Spleen (tissue), 11 donors: ENCODE measurements around the gene TM4SF4. TPM values are rescaled to one million over a fixed set of nuclear protein-coding genes. Genes with fewer than 3 reads are reported as not detected.

Experiments used
- DNase-seq: peaks from one replicate; pipeline ENCODE4 v3.0.0-alpha.2; 2020
- H3K27ac ChIP-seq, 8 donors: fragments of 200-600 bp; sonication (generic) in 7 of 8; 1 replicate in 4 of 8; 2 replicates in 4 of 8; pipeline versions ENCODE4 v1.5.0 to v1.8.0; 2016 to 2021; ENCODE audit warnings: inconsistent platforms in 4 of 8, mild to moderate bottlenecking in 4 of 8, moderate library complexity in 1 of 8
- H3K27me3 ChIP-seq, 7 donors: fragments of 200-600 bp; sonication (generic) in 6 of 7; replicated peaks in 1 of 7; 1 replicate in 4 of 7; 2 replicates in 3 of 7; pipeline versions ENCODE4 v1.5.0 to v1.8.0; 2016 to 2021; ENCODE audit warnings: inconsistent platforms in 3 of 7, mild to moderate bottlenecking in 1 of 7
- H3K36me3 ChIP-seq, 6 donors: fragments of 200-600 bp; sonication (generic) in 5 of 6; 1 replicate in 4 of 6; 2 replicates in 2 of 6; pipeline versions ENCODE4 v1.5.0 to v1.8.0; 2016 to 2021; ENCODE audit warnings: inconsistent platforms in 2 of 6
- H3K4me1 ChIP-seq, 6 donors: fragments of 200-600 bp; sonication (generic) in 5 of 6; 1 replicate in 3 of 6; 2 replicates in 3 of 6; pipeline versions ENCODE4 v1.5.0 to v1.8.0; 2016 to 2021; ENCODE audit warnings: inconsistent platforms in 3 of 6
- H3K4me3 ChIP-seq, 8 donors: fragments of 200-600 bp; sonication (generic) in 7 of 8; 1 replicate in 4 of 8; 2 replicates in 4 of 8; pipeline versions ENCODE4 v1.5.0 to v1.8.0; 2016 to 2021; ENCODE audit warnings: inconsistent platforms in 4 of 8, mild to moderate bottlenecking in 4 of 8, moderate library complexity in 2 of 8
- H3K9me3 ChIP-seq, 8 donors: fragments of 200-600 bp; sonication (generic) in 7 of 8; 1 replicate in 4 of 8; 2 replicates in 4 of 8; pipeline versions ENCODE4 v1.5.0 to v1.8.0; 2016 to 2021; ENCODE audit warnings: inconsistent platforms in 4 of 8
- POLR2A ChIP-seq, 3 donors: fragments of 450-650 bp; IDR thresholded peaks; one replicate each; pipeline ENCODE4 v1.5.1; 2017; ENCODE audit warnings: antibody characterized with exemption in 3 of 3, mild to moderate bottlenecking in 1 of 3
- POLR2AphosphoS5 ChIP-seq, 3 donors: sonication (generic); formaldehyde crosslinking; IDR thresholded peaks; one replicate each; pipeline ENCODE4 v1.5.1; 2017; ENCODE audit warnings: antibody characterized with exemption in 3 of 3
- WGBS, 5 donors: extraction: QIAGEN DNeasy Blood & Tissue Kit in 3 of 5; methylation state at CpG; one replicate each; pipeline versions ENCODE4 v1.1.5 to v1.1.7; 2013 to 2018; 5-methylcytosine and 5-hydroxymethylcytosine counted together
- intact Hi-C: fragments of 100-400 bp; cut with DNase I; formaldehyde crosslinking; loops from one replicate; pipeline ENCODE4 v1.15.0; 2023; ENCODE audit warnings: low total_unique reads
- polyA plus RNA-seq, 3 donors: library from polyadenylated mRNA; stranded (reverse); fragments of 200-250 nt; gene quantifications; one replicate each; pipeline ENCODE4 v1.2.1, GENCODE V29; 2013
- total RNA-seq, 7 donors: library from RNA; depleted of rRNA in 3 of 7; stranded (reverse); fragments of >200 nt in 3 of 7; fragmentation: NEBNext Ultra II Directional in 4 of 7; extraction: Animal tissue kit (Norgen Biotek cat#: 25700) in 4 of 7; gene quantifications; one replicate each; pipeline versions ENCODE4 v1.1.0 to v1.2.1, GENCODE V29; 2016 to 2021
- TF ChIP-seq, protein P1 (sequence below), 11 experiments: fragments of 200-600 bp in 7 of 11; fragments of 450-650 bp in 4 of 11; sonication (generic) in 4 of 11; IDR thresholded peaks in 8 of 11; conservative IDR thresholded peaks in 3 of 11; 1 replicate in 7 of 11; 2 replicates in 4 of 11; pipeline versions ENCODE4 v1.4.0 to v1.8.0; 2016 to 2021; ENCODE audit warnings: antibody characterized with exemption in 11 of 11, inconsistent platforms in 4 of 11, mild to moderate bottlenecking in 1 of 11
- donor health status: healthy with polysubstance abuse.
- donor health status: DM: no; HTN: no; CAD: no; lungs with moderate emphysema.
- donor health status: DM: no; HTN: no; CAD: no.
- donor health status: Bipolar disorder and iron deficiency.
- donor health status: healthy.
- donor health status: DM: no; HTN: no; CAD: no.
- donor health status: DM: yes; HTN: yes; CAD: no.

TM4SF4 gene
- total and polyA plus RNA-seq, 10 donors = 0.11 to 0.29 TPM; not detected in 8

DNA sequence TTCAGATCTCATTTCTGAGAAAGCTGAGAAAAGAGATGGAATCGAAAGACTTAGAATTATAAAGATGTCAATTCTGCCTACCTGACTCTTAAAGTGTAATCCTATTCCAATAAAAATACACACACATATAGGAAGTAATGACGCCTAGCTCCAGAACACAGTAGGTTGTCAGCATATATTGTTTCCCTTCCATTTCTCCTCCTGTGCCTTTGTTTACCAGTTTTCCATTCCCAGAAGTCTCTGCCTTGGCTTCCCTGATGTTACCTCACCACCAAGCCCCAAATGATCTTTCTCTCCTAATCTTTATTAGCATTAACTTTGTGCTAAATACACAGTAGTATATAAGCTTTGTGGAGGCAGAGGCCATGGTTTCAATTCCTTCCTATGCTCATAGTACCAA lies 40.0 kb downstream of the TM4SF4 start:
- intact Hi-C loops = loop anchor here (5.0 kb wide), 1 partner anchor 203 kb away; no protein-coding TSS in a partner anchor
- Histone ChIP-seq H3K27ac (no peak overlapping the region), H3K27me3 (no peaks in the 10 kb centered on the region), H3K4me1 (peaks cover 0 to 7% (median 3%) of the 10 kb centered on the region in 6 donors), H3K9me3 (no peaks in the 10 kb centered on the region), H3K36me3 (no peaks in the 10 kb centered on the region), H3K4me3 (no peak overlapping the region)
- 87 to 93% (median 92%) methylated on average over 2 of the region's 2 CpGs for WGBS, 5 donors
- TF ChIP-seq, protein P1, sequence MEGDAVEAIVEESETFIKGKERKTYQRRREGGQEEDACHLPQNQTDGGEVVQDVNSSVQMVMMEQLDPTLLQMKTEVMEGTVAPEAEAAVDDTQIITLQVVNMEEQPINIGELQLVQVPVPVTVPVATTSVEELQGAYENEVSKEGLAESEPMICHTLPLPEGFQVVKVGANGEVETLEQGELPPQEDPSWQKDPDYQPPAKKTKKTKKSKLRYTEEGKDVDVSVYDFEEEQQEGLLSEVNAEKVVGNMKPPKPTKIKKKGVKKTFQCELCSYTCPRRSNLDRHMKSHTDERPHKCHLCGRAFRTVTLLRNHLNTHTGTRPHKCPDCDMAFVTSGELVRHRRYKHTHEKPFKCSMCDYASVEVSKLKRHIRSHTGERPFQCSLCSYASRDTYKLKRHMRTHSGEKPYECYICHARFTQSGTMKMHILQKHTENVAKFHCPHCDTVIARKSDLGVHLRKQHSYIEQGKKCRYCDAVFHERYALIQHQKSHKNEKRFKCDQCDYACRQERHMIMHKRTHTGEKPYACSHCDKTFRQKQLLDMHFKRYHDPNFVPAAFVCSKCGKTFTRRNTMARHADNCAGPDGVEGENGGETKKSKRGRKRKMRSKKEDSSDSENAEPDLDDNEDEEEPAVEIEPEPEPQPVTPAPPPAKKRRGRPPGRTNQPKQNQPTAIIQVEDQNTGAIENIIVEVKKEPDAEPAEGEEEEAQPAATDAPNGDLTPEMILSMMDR (IDR thresholded peaks at IDR 0.05 in 8 of 11, conservative IDR thresholded peaks at IDR 0.05 in 3 of 11) = no peak
- no peak for TF ChIP-seq POLR2A (IDR thresholded peaks at IDR 0.05)
- TF ChIP-seq POLR2AphosphoS5 (IDR thresholded peaks at IDR 0.05) = no peak
- no peak for DNase-seq

DNA sequence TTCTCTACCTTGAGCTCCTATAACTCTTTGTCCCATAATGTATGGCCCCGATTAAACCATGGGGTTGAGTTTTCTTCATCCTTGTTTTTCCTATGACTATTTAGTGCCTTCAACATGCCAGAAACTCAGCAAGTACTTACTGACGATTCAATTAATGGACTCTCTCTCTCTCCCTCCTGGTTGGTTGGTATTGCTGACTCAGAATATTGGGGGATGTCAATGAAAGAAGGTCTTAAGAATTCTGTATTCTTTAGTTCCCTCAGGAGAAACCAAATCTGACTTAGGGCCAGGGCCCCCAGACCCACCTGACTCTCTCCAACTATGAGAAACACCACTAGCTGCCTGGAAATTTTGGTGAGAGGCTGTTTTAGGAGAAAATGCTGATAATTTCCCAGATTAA lies 40.8 kb downstream of the TM4SF4 start:
- intact Hi-C loops = no loop called here
- WGBS, 5 donors = 83 to 89% (median 85%) methylated on average over 2 of the region's 2 CpGs
- no peak overlapping the region for H3K4me3 ChIP-seq

DNA sequence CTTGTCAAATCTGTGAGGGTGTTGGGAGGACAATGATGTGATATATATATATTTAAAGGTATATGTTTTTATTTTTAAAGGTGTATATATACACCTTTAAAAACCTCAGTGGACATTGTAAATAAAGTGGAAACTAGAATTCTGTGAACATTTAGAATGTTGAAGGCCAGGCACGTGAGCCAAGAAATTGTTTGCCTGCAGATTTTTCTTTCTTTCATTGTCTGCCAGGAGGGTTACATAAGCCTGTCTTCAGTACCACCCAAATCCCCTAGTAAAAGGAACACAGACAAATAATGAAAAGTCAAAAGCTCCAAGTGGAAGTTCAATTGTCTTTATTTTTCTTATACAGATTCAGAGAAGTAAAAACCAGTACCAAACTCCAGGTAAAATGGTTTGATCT lies 42.4 kb downstream of the TM4SF4 start:
- no peak overlapping the region for H3K27ac ChIP-seq
- H3K4me3 ChIP-seq = no peak overlapping the region
- H3K9me3 ChIP-seq = no peaks in the 10 kb centered on the region
- H3K4me1 ChIP-seq = peaks cover 0 to 7% (median 3%) of the 10 kb centered on the region in 6 donors
- peaks cover 0 to 8% (median 0%) of the 10 kb centered on the region in 6 donors for H3K36me3 ChIP-seq
- no peak for DNase-seq
- TF ChIP-seq, protein P1 (IDR thresholded peaks at IDR 0.05 in 8 of 11, conservative IDR thresholded peaks at IDR 0.05 in 3 of 11) = no peak
- TF ChIP-seq POLR2AphosphoS5 (IDR thresholded peaks at IDR 0.05) = no peak
- no peak for TF ChIP-seq POLR2A (IDR thresholded peaks at IDR 0.05)
- 72 to 100% (median 79%) methylated on average over 1 of the region's 1 CpG for WGBS, 5 donors
- H3K27me3 ChIP-seq = no peaks in the 10 kb centered on the region
- intact Hi-C loops = no loop called here

More for the DNA sequence above, 40.8 kb downstream of the TM4SF4 start:
- Histone ChIP-seq H3K9me3 (no peaks in the 10 kb centered on the region), H3K27me3 (no peaks in the 10 kb centered on the region), H3K36me3 (peaks cover 0 to 3% (median 0%) of the 10 kb centered on the region in 6 donors), H3K27ac (no peak overlapping the region), H3K4me1 (peaks cover 0 to 7% (median 3%) of the 10 kb centered on the region in 6 donors)
- TF ChIP-seq, protein P1 (IDR thresholded peaks at IDR 0.05 in 8 of 11, conservative IDR thresholded peaks at IDR 0.05 in 3 of 11) = no peak
- TF ChIP-seq POLR2AphosphoS5 (IDR thresholded peaks at IDR 0.05) (no peak), POLR2A (IDR thresholded peaks at IDR 0.05) (no peak)
- DNase-seq = no peak

DNA sequence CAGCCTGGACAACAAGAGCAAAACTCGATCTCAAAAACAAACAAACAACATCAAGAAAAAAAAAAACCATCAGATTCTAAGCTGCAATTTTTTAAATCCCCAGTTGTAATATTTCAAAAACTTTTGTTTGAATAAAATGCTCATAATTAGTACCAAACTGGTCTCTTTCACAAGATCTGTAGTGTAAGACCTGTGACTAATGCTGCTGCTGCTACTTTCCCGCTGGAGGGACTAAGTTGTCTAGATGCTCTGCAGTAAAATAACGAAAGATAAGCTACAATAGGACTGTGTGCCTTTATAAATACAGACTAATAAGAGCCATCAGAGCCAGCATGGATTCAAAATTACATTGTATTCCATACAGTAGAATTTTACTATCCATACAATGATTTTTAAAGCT lies 45.4 kb downstream of the TM4SF4 start:
- H3K9me3 ChIP-seq = no peaks in the 10 kb centered on the region
- intact Hi-C loops = no loop called here
- 88 to 93% (median 91%) methylated on average over 3 of the region's 3 CpGs for WGBS, 5 donors
- H3K4me3 ChIP-seq = no peak overlapping the region
- H3K27ac ChIP-seq = no peak overlapping the region
- TF ChIP-seq POLR2AphosphoS5 (IDR thresholded peaks at IDR 0.05) (no peak), POLR2A (IDR thresholded peaks at IDR 0.05) (no peak)
- H3K4me1 ChIP-seq = no peaks in the 10 kb centered on the region
- peaks cover 0 to 14% (median 0%) of the 10 kb centered on the region in 6 donors for H3K36me3 ChIP-seq
- no peaks in the 10 kb centered on the region for H3K27me3 ChIP-seq
- no peak for DNase-seq
